HEK293 (cell line): Measurements from ENCODE around the gene L2HGDH.

Experiments used
- CTCF ChIA-PET: fragments of 350-600 bp; formaldehyde crosslinking; extraction: SDS; loops from one replicate; lab custom pipeline; 2021; ENCODE audit warnings: antibody characterized with exemption; lab: Yijun Ruan, JAX
- POLR2A ChIA-PET: fragments of 300-600 bp; formaldehyde crosslinking; extraction: SDS; loops from one replicate; lab custom pipeline; 2020; ENCODE audit warnings: antibody characterized with exemption, inconsistent platforms; lab: Yijun Ruan, JAX
- H3K27ac ChIP-seq: fragments of 200-500 bp; sonication (Bioruptor generic); 2 replicates; pipeline ENCODE4 v1.5.1; 2014; ENCODE audit warnings: low read depth, low read length, control low read depth, inconsistent platforms; ENCODE audit errors: extremely low read depth
- H3K36me3 ChIP-seq, 2 experiments: fragments of 200-500 bp in 1 of 2; sonication (Bioruptor generic) in 1 of 2; 1 replicate in 1 of 2; 2 replicates in 1 of 2; pipeline ENCODE4 v1.5.1; 2014 to 2017; ENCODE audit warnings: inconsistent platforms in 2 of 2, low read length in 2 of 2; ENCODE audit not compliant: control insufficient read depth in 2 of 2, insufficient read depth in 1 of 2
- H3K4me1 ChIP-seq: fragments of 200-500 bp; sonication (Bioruptor generic); 2 replicates; pipeline ENCODE4 v1.5.1; 2014; ENCODE audit warnings: mild to moderate bottlenecking, low read length, inconsistent platforms; ENCODE audit not compliant: control insufficient read depth, insufficient read depth
- H3K4me3 ChIP-seq: 2 replicates; pipeline ENCODE4 v1.5.1; 2011; ENCODE audit warnings: low read depth, mild to moderate bottlenecking, control low read depth, low read length, moderate library complexity
- H3K9me3 ChIP-seq: fragments of 200-500 bp; sonication (Bioruptor generic); 2 replicates; pipeline ENCODE4 v1.5.1; 2014; ENCODE audit warnings: low read depth, low read length, inconsistent platforms; ENCODE audit not compliant: control insufficient read depth, insufficient read depth
- FEZF1 ChIP-seq: fragments of 450-650 bp; formaldehyde crosslinking; IDR thresholded peaks from 2 replicates; pipeline ENCODE4 v1.5.1; 2016; ENCODE audit warnings: missing biosample characterization, missing genetic modification characterization
- GLIS1 ChIP-seq: fragments of 450-650 bp; formaldehyde crosslinking; IDR thresholded peaks from 2 replicates; pipeline ENCODE4 v1.5.1; 2016; ENCODE audit warnings: missing biosample characterization, missing genetic modification characterization
- IKZF3 ChIP-seq: fragments of 450-650 bp; IDR thresholded peaks from 2 replicates; pipeline ENCODE4 v1.5.0; 2018; ENCODE audit warnings: missing biosample characterization, mild to moderate bottlenecking, missing genetic modification characterization, moderate library complexity
- MYNN ChIP-seq: fragments of 450-650 bp; formaldehyde crosslinking; IDR thresholded peaks from 2 replicates; pipeline ENCODE4 v1.5.1; 2016; ENCODE audit warnings: missing biosample characterization, missing genetic modification characterization, borderline replicate concordance
- PRDM6 ChIP-seq: fragments of 450-650 bp; formaldehyde crosslinking; IDR thresholded peaks from 2 replicates; pipeline ENCODE4 v1.5.1; 2017; ENCODE audit warnings: missing biosample characterization, missing genetic modification characterization
- REPIN1 ChIP-seq: fragments of 450-650 bp; formaldehyde crosslinking; IDR thresholded peaks from 2 replicates; pipeline ENCODE4 v1.5.1; 2017; ENCODE audit warnings: missing biosample characterization, missing genetic modification characterization, low read depth
- REST ChIP-seq: fragments of 450-650 bp; formaldehyde crosslinking; IDR thresholded peaks from 2 replicates; pipeline ENCODE4 v1.5.1; 2016; ENCODE audit warnings: missing biosample characterization, missing genetic modification characterization
- YY2 ChIP-seq: fragments of 450-650 bp; formaldehyde crosslinking; IDR thresholded peaks from 2 replicates; pipeline ENCODE4 v1.5.1; 2016; ENCODE audit warnings: missing biosample characterization, missing genetic modification characterization
- ZBTB17 ChIP-seq: fragments of 450-650 bp; formaldehyde crosslinking; IDR thresholded peaks from 2 replicates; pipeline ENCODE4 v1.5.1; 2016; ENCODE audit warnings: missing biosample characterization, missing genetic modification characterization
- ZBTB20 ChIP-seq: fragments of 450-650 bp; formaldehyde crosslinking; IDR thresholded peaks from 2 replicates; pipeline ENCODE4 v1.5.1; 2016; ENCODE audit warnings: missing biosample characterization, missing genetic modification characterization
- ZBTB26 ChIP-seq: fragments of 450-650 bp; formaldehyde crosslinking; optimal IDR thresholded peaks from 2 replicates; pipeline ENCODE3; 2016; ENCODE audit warnings: missing biosample characterization, mild to moderate bottlenecking, missing genetic modification characterization
- ZIC2 ChIP-seq: fragments of 450-650 bp; formaldehyde crosslinking; IDR thresholded peaks from 2 replicates; pipeline ENCODE4 v1.5.1; 2016; ENCODE audit warnings: missing biosample characterization, missing genetic modification characterization
- ZNF146 ChIP-seq: fragments of 450-650 bp; formaldehyde crosslinking; IDR thresholded peaks from 2 replicates; pipeline ENCODE4 v1.5.1; 2016; ENCODE audit warnings: missing biosample characterization, missing genetic modification characterization
- ZNF24 ChIP-seq: fragments of 450-650 bp; formaldehyde crosslinking; IDR thresholded peaks from 2 replicates; pipeline ENCODE4 v1.5.1; 2016; ENCODE audit warnings: missing biosample characterization, missing genetic modification characterization
- ZNF274 ChIP-seq, 2 experiments: fragments of 200-500 bp in 1 of 2; fragments of 450-650 bp in 1 of 2; sonication (Bioruptor generic) in 1 of 2; formaldehyde crosslinking in 1 of 2; IDR thresholded peaks; 2 replicates each; pipeline versions ENCODE4 v1.5.1 to v1.6.1; 2014 to 2016; ENCODE audit warnings: borderline replicate concordance in 1 of 2, inconsistent platforms in 1 of 2, low read length in 1 of 2, missing biosample characterization in 1 of 2, missing genetic modification characterization in 1 of 2
- ZNF335 ChIP-seq: fragments of 450-650 bp; formaldehyde crosslinking; conservative IDR thresholded peaks from 2 replicates; pipeline ENCODE4 v1.5.1; 2016; ENCODE audit warnings: missing biosample characterization, missing genetic modification characterization
- ZNF426 ChIP-seq: fragments of 450-650 bp; formaldehyde crosslinking; IDR thresholded peaks from 2 replicates; pipeline ENCODE4 v1.5.1; 2017; ENCODE audit warnings: missing biosample characterization, missing genetic modification characterization, mild to moderate bottlenecking, inconsistent platforms, moderate library complexity
- ZNF555 ChIP-seq: fragments of 450-650 bp; formaldehyde crosslinking; conservative IDR thresholded peaks from 2 replicates; pipeline ENCODE4 v1.5.1; 2017; ENCODE audit warnings: missing biosample characterization, mild to moderate bottlenecking, missing genetic modification characterization, inconsistent platforms
- ZNF610 ChIP-seq: fragments of 450-650 bp; formaldehyde crosslinking; IDR thresholded peaks from 2 replicates; pipeline ENCODE4 v1.5.1; 2016; ENCODE audit warnings: missing biosample characterization, missing genetic modification characterization, borderline replicate concordance
- ZNF639 ChIP-seq: fragments of 450-650 bp; formaldehyde crosslinking; IDR thresholded peaks from 2 replicates; pipeline ENCODE4 v1.5.1; 2016; ENCODE audit warnings: missing biosample characterization, missing genetic modification characterization
- ZNF658 ChIP-seq: fragments of 450-650 bp; formaldehyde crosslinking; IDR thresholded peaks from 2 replicates; pipeline ENCODE4; 2016; ENCODE audit warnings: missing biosample characterization, missing genetic modification characterization
- ZNF76 ChIP-seq: fragments of 450-650 bp; formaldehyde crosslinking; IDR thresholded peaks from 2 replicates; pipeline ENCODE4; 2016; ENCODE audit warnings: low read depth, missing biosample characterization, missing genetic modification characterization, borderline replicate concordance
- ZNF843 ChIP-seq: fragments of 450-650 bp; formaldehyde crosslinking; IDR thresholded peaks from 2 replicates; pipeline ENCODE4 v1.5.1; 2016; ENCODE audit warnings: missing biosample characterization, missing genetic modification characterization

The L2HGDH gene

GRCh38 chr14:50335389-50335788, 23.4 kb upstream of the L2HGDH start:
- Histone ChIP-seq H3K4me1 (no peaks in the 10 kb centered on the region; the same call in 1 of the 2 replicates), H3K9me3 (no peaks in the 10 kb centered on the region)
- POLR2A ChIA-PET: interaction anchor here (0.6 to 0.7 kb wide), 2 partner anchors 23 to 79 kb away, joined by 3 to 4 read pairs; partner anchors contain the start of genes DMAC2L and L2HGDH
- TF ChIP-seq ZNF76 (tag by site-specific recombination): no peak
- TF ChIP-seq FEZF1 (tag by site-specific recombination): peak; percentile 27; the same call in 1 of the 2 replicates
- 0 out of 2 replicates have a peak, but pooled peaks have one; percentile 29 for TF ChIP-seq ZNF24
- 0 out of 2 replicates have a peak, but pooled peaks have one; percentile 30 for TF ChIP-seq ZNF335 (tag by site-specific recombination)
- peak; percentile 69 for TF ChIP-seq GLIS1 (tag by site-specific recombination)
- TF ChIP-seq ZIC2 (tag by site-specific recombination): peak; percentile 51
- TF ChIP-seq ZBTB17: peak; percentile 94
- TF ChIP-seq ZNF426 (tag by site-specific recombination): no peak
- peak; percentile 42 for TF ChIP-seq PRDM6 (tag by site-specific recombination)
- peak; percentile 75 for TF ChIP-seq IKZF3
- TF ChIP-seq MYNN (tag by site-specific recombination): peak; percentile 77; the same call in 1 of the 2 replicates
- TF ChIP-seq ZNF146 (tag by site-specific recombination): no peak
- TF ChIP-seq, all 188 proteins: peak for 9
- Histone ChIP-seq H3K36me3 (peaks cover 3 to 13% of the 10 kb centered on the region in 2 experiments; a peak in 2 of 3 replicates), H3K4me3 (no peak overlapping the region), H3K27ac (no peak overlapping the region)
- CTCF ChIA-PET: interaction anchor here (0.5 to 1.4 kb wide), 3 partner anchors 14 to 531 kb away, joined by 5 to 7 read pairs (median 5); no protein-coding TSS in a partner anchor

- TF ChIP-seq ZNF639: no peak
- TF ChIP-seq ZBTB20: peak; percentile 30; the same call in 1 of the 2 replicates
- Histone ChIP-seq H3K36me3 (peaks cover 3 to 21% of the 10 kb centered on the region in 2 experiments; a peak in 2 of 3 replicates), H3K27ac (no peak overlapping the region), H3K4me1 (no peaks in the 10 kb centered on the region), H3K4me3 (no peak overlapping the region), H3K9me3 (no peaks in the 10 kb centered on the region)
- CTCF ChIA-PET: interaction anchor here (0.6 to 1.4 kb wide), 3 partner anchors 8 to 380 kb away, joined by 3 to 7 read pairs (median 3); no protein-coding TSS in a partner anchor
- POLR2A ChIA-PET: interaction anchor here (0.5 kb wide), 1 partner anchor 8 kb away, joined by 4 read pairs; no protein-coding TSS in a partner anchor
Measured at GRCh38 chr14:50334211-50334610, 22.2 kb upstream of the L2HGDH start.

GRCh38 chr14:50333014-50333509, 21.0 kb upstream of the L2HGDH start:
- peaks cover 3 to 26% of the 10 kb centered on the region in 2 experiments for H3K36me3 ChIP-seq
- no peak overlapping the region for H3K27ac ChIP-seq
- ChIA-PET POLR2A (no interaction called here), CTCF (interaction anchor here (1.0 to 2.5 kb wide), 3 partner anchors 9 to 64 kb away, joined by 3 to 12 read pairs (median 3); partner anchors contain the start of gene CDKL1)
- H3K9me3 ChIP-seq: no peaks in the 10 kb centered on the region
- H3K4me3 ChIP-seq: no peak overlapping the region
- H3K4me1 ChIP-seq: no peaks in the 10 kb centered on the region
- TF ChIP-seq ZNF274 (IDR thresholded peaks at IDR 0.05; ENCODE audit: low read length) (no peak), ZNF274 (tag by site-specific recombination; IDR thresholded peaks at IDR 0.05; ENCODE audit: borderline replicate concordance) (no peak), ZNF843 (no peak), ZBTB26 (tag by site-specific recombination) (no peak), ZNF555 (tag by site-specific recombination) (no peak), ZNF658 (tag by site-specific recombination) (no peak), ZNF610 (tag by site-specific recombination) (no peak), YY2 (tag by site-specific recombination) (no peak), REST (tag by site-specific recombination) (no peak), REPIN1 (tag by site-specific recombination) (no peak)
